T-cell (primary cell): ENCODE data around the gene E2F4. TPM values are rescaled to one million over a fixed set of nuclear protein-coding genes. Genes with fewer than 3 reads are reported as not detected.

ENCODE experiments used
- ATAC-seq, 4 experiments: fragments of 200-7000 bp in 3 of 4; fragments of 150-1000 bp in 1 of 4; cut with Tn5 transposase; replicated peaks in 1 of 4; 1 replicate in 3 of 4; 2 replicates in 1 of 4; pipeline ENCODE4 v1.10.0; 2021; ENCODE audit warnings: moderate library complexity in 3 of 4, mild to moderate bottlenecking in 2 of 4, moderate number of reproducible peaks in 1 of 4
- CTCF ChIA-PET, 2 donors: fragments of 300-600 bp; sonication (Branson Sonifier 250); formaldehyde crosslinking; loops; one replicate each; lab custom pipeline; 2022; ENCODE audit warnings: antibody characterized with exemption in 2 of 2; lab: Charles Lee
- POLR2A ChIA-PET, 2 donors: fragments of 300-600 bp; sonication (Branson Sonifier 250); formaldehyde crosslinking; loops; one replicate each; lab custom pipeline; 2022; ENCODE audit warnings: antibody characterized with exemption in 2 of 2; lab: Charles Lee
- DNase-seq, 35 experiments: peaks; one replicate each; pipeline versions ENCODE4 v3.0.0 to v3.0.0-alpha.2; 2013 to 2023
- H3K27ac ChIP-seq: one replicate; pipeline ENCODE4 v1.5.1; 2013; ENCODE audit warnings: low read length
- H3K27me3 ChIP-seq, 2 experiments: replicated peaks in 1 of 2; 1 replicate in 1 of 2; 2 replicates in 1 of 2; pipeline versions ENCODE4 v1.6.1 to v1.7.0; 2013; ENCODE audit warnings: low read length in 1 of 2, mixed read lengths in 1 of 2; ENCODE audit not compliant: control insufficient read depth in 2 of 2, insufficient read depth in 2 of 2; ENCODE audit errors: extremely low read depth in 1 of 2
- H3K36me3 ChIP-seq, 2 donors: 1 replicate in 1 of 2; 2 replicates in 1 of 2; pipeline versions ENCODE4 v1.6.1 to v1.7.0; 2013; ENCODE audit warnings: low read length in 1 of 2; ENCODE audit not compliant: control insufficient read depth in 2 of 2, insufficient read depth in 1 of 2; ENCODE audit errors: extremely low read depth in 1 of 2
- H3K4me1 ChIP-seq, 2 experiments: 1 replicate in 1 of 2; 2 replicates in 1 of 2; pipeline versions ENCODE4 v1.6.1 to v1.7.0; 2013; ENCODE audit warnings: low read length in 2 of 2, mixed read lengths in 1 of 2; ENCODE audit not compliant: insufficient read depth in 2 of 2, control insufficient read depth in 1 of 2; ENCODE audit errors: extremely low read depth in 1 of 2
- H3K4me3 ChIP-seq, 2 donors: 1 replicate in 1 of 2; 2 replicates in 1 of 2; pipeline versions ENCODE4 v1.5.1 to v1.7.0; 2013; ENCODE audit warnings: mild to moderate bottlenecking in 2 of 2, low read length in 1 of 2, moderate library complexity in 1 of 2; ENCODE audit not compliant: control insufficient read depth in 1 of 2; ENCODE audit errors: extremely low read depth in 1 of 2
- H3K9me3 ChIP-seq: 2 replicates; pipeline ENCODE4 v1.7.0; 2013
- H3K27ac Mint-ChIP-seq, 2 donors: one replicate each; pipeline ENCODE4 v1.8.0; 2020 to 2021; ENCODE audit warnings: mild to moderate bottlenecking in 2 of 2, mixed read lengths in 2 of 2
- H3K27me3 Mint-ChIP-seq, 2 donors: one replicate each; pipeline ENCODE4 v1.8.0; 2021 to 2022; ENCODE audit warnings: mixed read lengths in 2 of 2
- H3K36me3 Mint-ChIP-seq: one replicate; pipeline ENCODE4 v1.8.0; 2021; ENCODE audit warnings: mixed read lengths
- H3K4me1 Mint-ChIP-seq, 3 donors: one replicate each; pipeline ENCODE4 v1.8.0; 2020 to 2022; ENCODE audit warnings: mixed read lengths in 3 of 3, mild to moderate bottlenecking in 1 of 3
- H3K4me3 Mint-ChIP-seq, 3 donors: one replicate each; pipeline ENCODE4 v1.8.0; 2020 to 2022; ENCODE audit warnings: mild to moderate bottlenecking in 3 of 3, mixed read lengths in 3 of 3, moderate library complexity in 3 of 3
- H3K9me3 Mint-ChIP-seq, 3 donors: one replicate each; pipeline ENCODE4 v1.8.0; 2020 to 2022; ENCODE audit warnings: mixed read lengths in 3 of 3
- WGBS: methylation state at CpG from one replicate; pipeline ENCODE4 v1.1.5; 2013; ENCODE audit warnings: missing lambda C conversion rate; ENCODE audit not compliant: insufficient coverage; 5-methylcytosine and 5-hydroxymethylcytosine counted together
- total RNA-seq, 35 experiments: library from RNA in 6 of 35; stranded (reverse) in 6 of 35; fragments of 120-200 nt in 1 of 35; gene quantifications; one replicate each; pipeline versions ENCODE4 v1.2.1 to v1.2.4 and lab custom pipeline; 2013 to 2026

Gene E2F4
- total RNA-seq, 5 donors from 2014 or later (not counting 1 experiment from before 2014, with no cell fraction given): 59.4 to 97.1 (median 83.1) TPM

DNA sequence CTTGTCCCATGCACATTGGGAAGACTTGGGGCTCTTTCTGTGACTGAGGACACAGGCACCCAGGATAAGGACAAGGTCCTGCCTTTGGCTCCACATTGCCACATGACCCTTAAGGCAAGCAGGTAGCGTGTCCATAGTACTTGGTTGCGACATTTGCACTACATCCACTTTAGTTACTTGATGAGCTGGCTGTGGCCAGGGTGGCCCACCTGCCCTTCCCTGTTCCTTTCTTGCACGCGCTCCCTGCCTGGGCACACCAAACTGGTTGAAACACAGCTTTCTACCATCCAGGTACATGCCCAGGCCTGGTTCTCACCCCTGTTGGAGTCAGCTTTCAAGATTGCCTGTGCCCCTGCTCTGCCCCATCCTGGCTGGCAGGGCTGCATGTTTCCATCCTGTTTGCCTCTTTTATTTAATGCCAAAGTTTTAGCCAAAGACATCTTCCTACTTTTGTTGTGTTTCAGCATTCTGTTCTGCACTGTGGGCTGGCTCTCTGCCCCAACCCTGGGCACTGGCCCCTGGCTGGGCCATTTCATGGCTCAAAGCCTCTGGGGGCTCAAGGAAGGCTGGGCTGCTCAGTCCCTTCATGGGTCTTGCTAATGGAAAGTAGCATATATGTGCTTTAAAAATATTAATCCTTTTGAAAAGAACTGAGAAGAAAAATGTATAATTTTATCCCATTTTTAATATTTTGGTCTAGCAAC, 44.4 kb upstream of the E2F4 start:
- CTCF ChIA-PET: no interaction called here
- Histone ChIP-seq H3K4me1 (peaks cover 0 to 24% of the 10 kb centered on the region in 2 experiments), H3K27ac (no peak overlapping the region), H3K9me3 (no peaks in the 10 kb centered on the region), H3K4me3 (no peak overlapping the region), H3K36me3 (peaks cover 7 to 35% of the 10 kb centered on the region in 2 donors), H3K27me3 (peaks cover 0 to 22% of the 10 kb centered on the region in 2 experiments)
- peaks cover 3 to 5% of the 10 kb centered on the region in 2 donors for H3K27me3 Mint-ChIP-seq
- H3K4me3 Mint-ChIP-seq: no peak overlapping the region
- H3K9me3 Mint-ChIP-seq: no peaks in the 10 kb centered on the region
- peaks cover 52% of the 10 kb centered on the region for H3K36me3 Mint-ChIP-seq
- no peak for DNase-seq
- ATAC-seq: no peak
- H3K27ac Mint-ChIP-seq: no peak overlapping the region
- H3K4me1 Mint-ChIP-seq: peaks cover 11 to 13% (median 12%) of the 10 kb centered on the region in 3 donors
- 97% methylated on average over 4 of the region's 4 CpGs for WGBS
- POLR2A ChIA-PET: no interaction called here

DNA sequence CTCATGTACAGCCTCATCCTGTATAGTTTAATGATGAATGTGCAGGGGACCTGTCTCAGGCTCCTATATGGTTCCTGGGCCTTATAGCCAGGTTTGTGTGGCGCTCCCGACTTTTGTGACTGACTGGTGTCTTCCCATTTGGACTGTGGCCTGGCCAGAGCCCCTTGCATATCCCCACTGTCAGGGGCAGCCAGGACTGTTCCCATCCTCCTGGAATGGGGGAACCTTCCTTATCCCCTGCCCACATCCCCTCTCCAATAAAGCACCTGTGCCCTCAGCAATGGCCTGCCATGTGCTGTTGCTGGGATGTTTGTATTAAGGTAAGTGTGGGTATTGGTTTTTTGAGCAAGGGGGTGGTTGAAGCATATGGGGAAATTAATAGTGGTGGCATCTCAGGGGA, 43.7 kb upstream of the E2F4 start:
- Histone ChIP-seq H3K4me1 (peaks cover 0 to 24% of the 10 kb centered on the region in 2 experiments), H3K27ac (no peak overlapping the region), H3K36me3 (peaks cover 4 to 32% of the 10 kb centered on the region in 2 donors), H3K9me3 (no peaks in the 10 kb centered on the region), H3K4me3 (no peak overlapping the region), H3K27me3 (peaks cover 0 to 22% of the 10 kb centered on the region in 2 experiments)
- DNase-seq (no peak), ATAC-seq (no peak)
- Mint-ChIP-seq H3K27ac (no peak overlapping the region), H3K4me1 (peaks cover 17 to 19% (median 19%) of the 10 kb centered on the region in 3 donors), H3K36me3 (peaks cover 47% of the 10 kb centered on the region), H3K4me3 (peak overlapping the region in 2 of 3 donors; percentile 31 to 65), H3K27me3 (peaks cover 3 to 5% of the 10 kb centered on the region in 2 donors), H3K9me3 (no peaks in the 10 kb centered on the region)
- WGBS: 90% methylated on average over 2 of the region's 2 CpGs
- POLR2A ChIA-PET: no interaction called here
- CTCF ChIA-PET: no interaction called here

DNA sequence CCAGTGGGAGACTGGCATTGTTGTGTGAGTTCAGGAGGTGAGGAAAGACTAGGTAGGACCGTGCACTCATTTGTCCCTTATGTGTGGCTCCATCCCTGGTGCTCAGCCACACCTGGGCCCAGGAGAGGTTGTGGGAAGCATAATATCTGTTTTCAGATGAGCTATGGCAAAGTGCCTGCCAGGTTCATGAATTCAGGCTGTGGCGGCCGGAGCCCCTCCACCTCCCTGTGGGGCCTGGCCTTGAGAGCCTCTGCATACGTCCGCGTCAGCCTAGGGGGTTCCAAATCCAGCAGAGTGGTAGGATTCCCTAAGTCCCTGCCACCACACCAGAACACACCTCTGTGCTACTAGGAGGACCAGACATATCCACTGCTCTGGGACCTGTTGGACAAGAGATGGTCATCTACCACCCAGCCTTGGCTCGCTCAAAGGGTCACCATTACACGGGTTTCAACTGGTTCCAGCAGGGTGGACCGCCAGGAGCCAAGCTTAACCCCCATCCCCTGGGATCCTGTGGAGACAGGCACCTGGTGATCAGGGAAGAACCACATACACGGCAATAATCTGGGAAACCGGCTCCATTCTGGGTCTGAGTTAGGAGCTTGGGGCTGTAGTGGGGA, 43.2 kb upstream of the E2F4 start:
- Mint-ChIP-seq H3K36me3 (peaks cover 44% of the 10 kb centered on the region), H3K27ac (peak overlapping the region in 1 of 2 donors; percentile 23), H3K9me3 (no peaks in the 10 kb centered on the region), H3K27me3 (peaks cover 3 to 5% of the 10 kb centered on the region in 2 donors), H3K4me3 (peak overlapping the region; percentile 31 to 65 (median 34)), H3K4me1 (peaks cover 21 to 23% (median 21%) of the 10 kb centered on the region in 3 donors)
- DNase-seq: no peak
- 96% methylated on average over 8 of the region's 11 CpGs for WGBS
- POLR2A ChIA-PET: interaction anchor here in 1 of 2 donors (0.6 kb wide), 1 partner anchor 28 kb away, joined by 5 read pairs; no protein-coding TSS in a partner anchor
- Histone ChIP-seq H3K27me3 (peaks cover 0 to 22% of the 10 kb centered on the region in 2 experiments), H3K4me3 (no peak overlapping the region), H3K9me3 (no peaks in the 10 kb centered on the region), H3K36me3 (peaks cover 4 to 29% of the 10 kb centered on the region in 2 donors), H3K27ac (no peak overlapping the region), H3K4me1 (peaks cover 0 to 24% of the 10 kb centered on the region in 2 experiments)
- CTCF ChIA-PET: no interaction called here
- no peak for ATAC-seq

DNA sequence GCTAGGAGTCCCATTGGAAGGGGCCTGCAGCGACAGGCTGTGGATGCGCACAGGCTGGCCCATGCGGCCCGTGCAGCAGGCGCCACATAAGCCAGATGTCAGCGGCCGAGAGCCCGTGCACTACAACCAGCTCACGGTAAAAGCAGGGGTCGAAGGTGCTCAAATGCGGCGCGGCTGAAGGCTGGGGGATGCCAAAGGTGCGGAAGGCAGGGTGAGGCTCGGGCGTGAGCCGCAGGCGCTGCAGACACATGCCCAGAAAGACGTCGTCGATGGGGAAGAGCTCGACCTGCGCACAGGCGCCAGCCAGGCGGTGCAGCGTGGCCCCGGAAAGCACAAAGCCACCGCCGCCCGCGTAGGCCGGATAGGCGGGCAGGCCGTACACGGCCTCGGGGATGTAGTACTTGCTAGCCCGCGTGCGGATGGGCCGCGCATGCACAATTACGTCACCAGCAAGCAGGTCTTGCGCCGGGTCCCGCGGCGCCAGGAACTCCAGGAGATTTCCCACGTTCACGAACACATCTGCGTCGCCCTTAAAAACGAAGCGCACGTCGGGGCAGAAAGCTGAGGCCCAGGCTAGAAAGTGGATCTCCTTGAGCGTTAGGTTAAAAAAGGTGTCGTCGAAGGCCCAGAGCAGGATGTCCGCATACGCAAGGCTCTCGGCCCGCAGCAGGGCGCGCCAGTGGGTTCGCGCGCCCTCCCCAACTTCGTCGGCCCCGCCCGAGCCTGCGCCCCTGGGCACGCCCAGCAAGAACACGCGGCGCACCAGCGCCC, 42.5 kb upstream of the E2F4 start:
- H3K9me3 ChIP-seq: no peaks in the 10 kb centered on the region
- H3K36me3 Mint-ChIP-seq: peaks cover 38% of the 10 kb centered on the region
- H3K27me3 ChIP-seq: peaks cover 0 to 22% of the 10 kb centered on the region in 2 experiments
- H3K4me3 Mint-ChIP-seq: peak overlapping the region; percentile 34 to 79 (median 39)
- DNase-seq (no peak), ATAC-seq (no peak)
- ChIA-PET POLR2A (interaction anchor here in 1 of 2 donors (0.6 kb wide), 1 partner anchor 28 kb away, joined by 5 read pairs; no protein-coding TSS in a partner anchor), CTCF (no interaction called here)
- peak overlapping the region in 1 of 2 donors; percentile 23 for H3K27ac Mint-ChIP-seq
- 83% methylated on average over 77 of the region's 77 CpGs for WGBS
- H3K36me3 ChIP-seq: peaks cover 4 to 26% of the 10 kb centered on the region in 2 donors
- H3K4me1 ChIP-seq: peaks cover 0 to 27% of the 10 kb centered on the region in 2 experiments
- no peak overlapping the region for H3K4me3 ChIP-seq
- no peaks in the 10 kb centered on the region for H3K9me3 Mint-ChIP-seq
- H3K4me1 Mint-ChIP-seq: peaks cover 26 to 28% (median 27%) of the 10 kb centered on the region in 3 donors
- no peak overlapping the region for H3K27ac ChIP-seq
- H3K27me3 Mint-ChIP-seq: peaks cover 3 to 5% of the 10 kb centered on the region in 2 donors

GRCh38 chr16:67150047-67150832, 41.7 kb upstream of the E2F4 start:
- Histone ChIP-seq H3K27ac (no peak overlapping the region), H3K4me3 (peak overlapping the region; percentile 11 to 57), H3K9me3 (no peaks in the 10 kb centered on the region), H3K36me3 (peaks cover 2 to 18% of the 10 kb centered on the region in 2 donors), H3K27me3 (peaks cover 0 to 22% of the 10 kb centered on the region in 2 experiments), H3K4me1 (peaks cover 2 to 35% of the 10 kb centered on the region in 2 experiments)
- H3K36me3 Mint-ChIP-seq: peaks cover 32% of the 10 kb centered on the region
- 11% methylated on average over 88 of the region's 94 CpGs for WGBS
- DNase-seq (peak in 3 of 35 experiments; percentile 37 to 53 (median 37)), ATAC-seq (peak; percentile 57 to 66 (median 64))
- CTCF ChIA-PET: interaction anchor here (0.5 to 1.0 kb wide), 2 partner anchors 24 to 192 kb away, joined by 3 to 7 read pairs; no protein-coding TSS in a partner anchor
- H3K4me1 Mint-ChIP-seq: peaks cover 28 to 29% (median 28%) of the 10 kb centered on the region in 3 donors
- POLR2A ChIA-PET: interaction anchor here in 1 of 2 donors (0.6 to 0.7 kb wide), 3 partner anchors 84 to 499 kb away, joined by 4 to 9 read pairs (median 5); no protein-coding TSS in a partner anchor
- peaks cover 3 to 5% of the 10 kb centered on the region in 2 donors for H3K27me3 Mint-ChIP-seq
- H3K4me3 Mint-ChIP-seq: peak overlapping the region; percentile 71 to 79 (median 76)
- no peak overlapping the region for H3K27ac Mint-ChIP-seq
- no peaks in the 10 kb centered on the region for H3K9me3 Mint-ChIP-seq
